K562 (cell line): ENCODE results near the gene SMG9. TPM values are rescaled to one million over a fixed set of nuclear protein-coding genes. Genes with fewer than 3 reads are reported as not detected.

Source experiments
- ARNT ChIP-seq, 2 experiments: fragments of 450-650 bp; IDR thresholded peaks; 2 replicates each; pipeline ENCODE4 v1.6.1; 2016; ENCODE audit warnings: mild to moderate bottlenecking in 1 of 2
- CHCHD3 ChIP-seq: fragments of 250-450 bp; sonication (Bioruptor Pico); IDR thresholded peaks from 2 replicates; pipeline ENCODE4 v2.1.2; 2022; ENCODE audit warnings: mild to moderate bottlenecking
- CLOCK ChIP-seq: fragments of 250-450 bp; sonication (Bioruptor Pico); IDR thresholded peaks from 2 replicates; pipeline ENCODE4 v1.4.0; 2020; ENCODE audit warnings: mild to moderate bottlenecking, moderate library complexity, borderline replicate concordance
- CREB5 ChIP-seq: fragments of 250-450 bp; sonication (Bioruptor Pico); IDR thresholded peaks from 2 replicates; pipeline ENCODE4 v1.5.0; 2020; ENCODE audit warnings: mild to moderate bottlenecking
- HDAC1 ChIP-seq, 2 experiments: fragments of 450-650 bp; IDR thresholded peaks; 2 replicates each; pipeline ENCODE4 v1.6.1; 2016 to 2017; ENCODE audit warnings: inconsistent platforms in 1 of 2, mild to moderate bottlenecking in 1 of 2, moderate library complexity in 1 of 2
- JUND ChIP-seq, 2 experiments: IDR thresholded peaks; 2 replicates in 1 of 2; 3 replicates in 1 of 2; pipeline ENCODE4 v1.6.1; 2011; ENCODE audit warnings: borderline replicate concordance in 2 of 2, low read depth in 2 of 2, low read length in 2 of 2, improper control_type of control experiment in 1 of 2, missing biosample characterization in 1 of 2, missing genetic modification characterization in 1 of 2, missing genetic modification reagents in 1 of 2
- KDM4B ChIP-seq, 2 experiments: fragments of 450-650 bp in 1 of 2; sonication (generic) in 1 of 2; IDR thresholded peaks; 2 replicates each; pipeline ENCODE4 v1.6.1; 2016 to 2017; ENCODE audit warnings: borderline replicate concordance in 2 of 2, antibody characterized with exemption in 1 of 2, low read depth in 1 of 2, mild to moderate bottlenecking in 1 of 2
- MAFF ChIP-seq: IDR thresholded peaks from 2 replicates; pipeline ENCODE4 v1.6.1; 2012; ENCODE audit warnings: low read length, improper control_type of control experiment
- MAFK ChIP-seq: IDR thresholded peaks from 2 replicates; pipeline ENCODE4 v1.6.1; 2011; ENCODE audit warnings: low read length, improper control_type of control experiment
- PHTF2 ChIP-seq: fragments of 250-450 bp; sonication (Bioruptor Pico); IDR thresholded peaks from 2 replicates; pipeline ENCODE4 v1.5.0; 2021; ENCODE audit warnings: mild to moderate bottlenecking
- PRDM10 ChIP-seq: fragments of 450-650 bp; IDR thresholded peaks from 2 replicates; pipeline ENCODE4 v1.6.1; 2018; ENCODE audit not compliant: partially characterized antibody
- SRSF9 ChIP-seq: fragments of 200-400 bp; formaldehyde crosslinking; IDR thresholded peaks from 2 replicates; pipeline ENCODE4 v1.6.1; 2017; ENCODE audit warnings: low read depth, low read length, borderline replicate concordance
- TCF15 ChIP-seq: fragments of 250-450 bp; sonication (Bioruptor Pico); IDR thresholded peaks from 2 replicates; pipeline ENCODE4 v1.8.0; 2022; ENCODE audit warnings: moderate library complexity, mild to moderate bottlenecking, inconsistent platforms
- VEZF1 ChIP-seq: fragments of 200-800 bp; sonication (Bioruptor generic); IDR thresholded peaks from 2 replicates; pipeline ENCODE4 v1.6.1; 2017; ENCODE audit warnings: missing genetic modification characterization, missing compliant biosample characterization
- ZEB2 ChIP-seq: fragments of 450-650 bp; IDR thresholded peaks from 2 replicates; pipeline ENCODE4 v1.6.1; 2016
- ZNF134 ChIP-seq: fragments of 250-450 bp; sonication (Bioruptor Pico); conservative IDR thresholded peaks from 2 replicates; pipeline ENCODE4 v1.4.0; 2020
- ZNF143 ChIP-seq: sonication (generic); formaldehyde crosslinking; IDR thresholded peaks from 2 replicates; pipeline ENCODE4 v1.9.0; 2022; ENCODE audit warnings: mild to moderate bottlenecking, missing genetic modification reagents
- ZNF668 ChIP-seq: fragments of 250-450 bp; sonication (Bioruptor Pico); IDR thresholded peaks from 2 replicates; pipeline ENCODE4 v1.8.0; 2022; ENCODE audit warnings: mild to moderate bottlenecking, inconsistent platforms
- ZNF76 ChIP-seq: fragments of 250-450 bp; sonication (Bioruptor Pico); IDR thresholded peaks from 2 replicates; pipeline ENCODE4 v1.4.0; 2020; ENCODE audit warnings: mild to moderate bottlenecking, moderate library complexity, borderline replicate concordance
- polyA plus RNA-seq, 8 experiments: library from polyadenylated mRNA; depleted of rRNA in 4 of 8; stranded (reverse) in 5 of 8; unstranded in 3 of 8; fragments of >200 nt; fragmentation: Nextera tagmentation in 2 of 8; fragmentation: Illumina TruSeq in 1 of 8; extraction: Ambion mirVana in 2 of 8; extraction: Trizol in 1 of 8; gene quantifications; 2 replicates each; pipeline versions ENCODE4 v1.2.1 to v1.2.3, GENCODE V29; 2011 to 2014; ENCODE audit warnings: inconsistent platforms in 1 of 8, missing spikeins in 1 of 8
- total RNA-seq, 7 experiments: library from RNA; depleted of rRNA in 6 of 7; stranded (reverse); fragments of >200 nt in 6 of 7; fragmentation: Illumina TruSeq in 2 of 7; extraction: Trizol in 2 of 7; gene quantifications; 2 replicates each; pipeline versions ENCODE4 v1.2.1 to v1.2.3, GENCODE V29; 2011 to 2021; ENCODE audit warnings: low replicate concordance in 1 of 7

Gene SMG9
- total and polyA plus RNA-seq, 9 of the 15 experiments (the other 6 are each of a cell fraction or from before 2014, with no cell fraction given), result 1.7 to 79.7 (median 40.2) TPM

- peak; percentile 66 for TF ChIP-seq PRDM10
- no peak for TF ChIP-seq ZNF76 (CRISPR knock-in tag)
- no peak for TF ChIP-seq ARNT (IDR thresholded peaks at IDR 0.05)
- TF ChIP-seq TCF15 (CRISPR knock-in tag), result no peak
- TF ChIP-seq ZNF134 (CRISPR knock-in tag), result no peak
- peak; percentile 92 for TF ChIP-seq MAFF
- TF ChIP-seq CLOCK (CRISPR knock-in tag), result no peak
- TF ChIP-seq KDM4B (IDR thresholded peaks at IDR 0.05; ENCODE audit: borderline replicate concordance in 2 of 2, low read depth in 1 of 2), result peak in 1 of 2 experiments; percentile 50; a peak in 1 of 4 replicates
- no peak for TF ChIP-seq PHTF2 (CRISPR knock-in tag)
- TF ChIP-seq CREB5 (CRISPR knock-in tag), result no peak
- peak; percentile 66; the same call in 1 of the 2 replicates for TF ChIP-seq ZEB2
- TF ChIP-seq CHCHD3 (CRISPR knock-in tag), result no peak
- TF ChIP-seq ZNF143 (CRISPR knock-in tag), result no peak
- TF ChIP-seq JUND (IDR thresholded peaks at IDR 0.05; ENCODE audit: borderline replicate concordance, low read depth, low read length), result 0 out of 2 replicates have a peak, but pooled peaks have one; percentile 1
- no peak; the same call in 2 of the 3 replicates for TF ChIP-seq JUND (tag; IDR thresholded peaks at IDR 0.05; ENCODE audit: borderline replicate concordance, low read depth, low read length)
- 0 out of 4 replicates have a peak, but pooled peaks of 1 of the 2 experiments have one; percentile 30 for TF ChIP-seq HDAC1 (IDR thresholded peaks at IDR 0.05)
- no peak for TF ChIP-seq ZNF668 (CRISPR knock-in tag)
- TF ChIP-seq SRSF9, result no peak
- TF ChIP-seq MAFK, result peak; percentile 92
- TF ChIP-seq VEZF1 (CRISPR knock-in tag), result peak; percentile 41; the same call in 1 of the 2 replicates
These were observed 21.5 kb upstream of the SMG9 start (continued) for GRCh38 chr19:43776286-43776685.
